Activated CD4-positive, alpha-beta T cell treated with anti-CD3 and anti-CD28 coated beads for 4 hours (primary cell): ENCODE measurements around the gene C11orf21.

ENCODE experiments used
- DNase-seq, 2 donors: peaks; one replicate each; pipeline ENCODE4 v3.0.0-alpha.2; 2020

The C11orf21 gene

GRCh38 chr11:2320568-2321310 lies 19.0 kb upstream of the C11orf21 start:
- DNase-seq = no peak

- DNase-seq = no peak
These were observed 18.2 kb upstream of the C11orf21 start for GRCh38 chr11:2319791-2320472.

GRCh38 chr11:2318707-2319106 lies 17.0 kb upstream of the C11orf21 start:
- DNase-seq = no peak

GRCh38 chr11:2318123-2318522 lies 16.4 kb upstream of the C11orf21 start:
- no peak for DNase-seq

- no peak for DNase-seq
These were observed 15.8 kb upstream of the C11orf21 start for GRCh38 chr11:2317354-2318050.

GRCh38 chr11:2316963-2317244 lies 15.2 kb upstream of the C11orf21 start:
- no peak for DNase-seq

GRCh38 chr11:2316169-2316962 lies 14.6 kb upstream of the C11orf21 start:
- no peak for DNase-seq

- DNase-seq = no peak
These were observed 13.9 kb upstream of the C11orf21 start for GRCh38 chr11:2315395-2316168.

GRCh38 chr11:2314525-2315394 lies 13.0 kb upstream of the C11orf21 start:
- DNase-seq = no peak

- DNase-seq = no peak
These were observed 12.4 kb upstream of the C11orf21 start for GRCh38 chr11:2314136-2314524.

GRCh38 chr11:2313051-2313951 lies 11.6 kb upstream of the C11orf21 start:
- no peak for DNase-seq

- no peak for DNase-seq
These were observed 10.7 kb upstream of the C11orf21 start for GRCh38 chr11:2312232-2313042.

- no peak for DNase-seq
These were observed 9.8 kb upstream of the C11orf21 start for GRCh38 chr11:2311353-2312133.

GRCh38 chr11:2310786-2311352 lies 9.2 kb upstream of the C11orf21 start:
- no peak for DNase-seq

- no peak for DNase-seq
These were observed 8.5 kb upstream of the C11orf21 start for GRCh38 chr11:2310073-2310785.

GRCh38 chr11:2309251-2310072 lies 7.7 kb upstream of the C11orf21 start:
- DNase-seq = no peak

GRCh38 chr11:2308713-2309112 lies 7.0 kb upstream of the C11orf21 start:
- no peak for DNase-seq
